ENCODE measurements around the gene STRA8.
A peak's percentile ranks its signal among the peaks of the same experiment; 100 is the strongest.

STRA8 gene

GRCh38 chr7:135201350-135201749, 32.3 kb upstream of the STRA8 start:
- DNase-seq (ENCODE audit: low read depth), result no peak
- TF ChIP-seq CTCF (IDR thresholded peaks at IDR 0.05; ENCODE audit: low read depth, low read length, missing control alignments), result no peak
- H3K4me3 ChIP-seq (ENCODE audit: low read depth, low read length), result no peak overlapping the region

- no peak overlapping the region for H3K4me3 ChIP-seq (ENCODE audit: low read depth, low read length)
- no peak for DNase-seq (ENCODE audit: low read depth)
- TF ChIP-seq CTCF (IDR thresholded peaks at IDR 0.05; ENCODE audit: low read depth, low read length, missing control alignments), result no peak
Observed at GRCh38 chr7:135204341-135204749, 29.3 kb upstream of the STRA8 start.

- no peak for DNase-seq (ENCODE audit: low read depth)
- no peak overlapping the region for H3K4me3 ChIP-seq (ENCODE audit: low read depth, low read length)
- TF ChIP-seq CTCF (IDR thresholded peaks at IDR 0.05; ENCODE audit: low read depth, low read length, missing control alignments), result no peak
Observed at GRCh38 chr7:135204876-135205275, 28.8 kb upstream of the STRA8 start.

GRCh38 chr7:135205850-135206249, 27.8 kb upstream of the STRA8 start:
- no peak for TF ChIP-seq CTCF (IDR thresholded peaks at IDR 0.05; ENCODE audit: low read depth, low read length, missing control alignments)
- no peak for DNase-seq (ENCODE audit: low read depth)
- no peak overlapping the region for H3K4me3 ChIP-seq (ENCODE audit: low read depth, low read length)

GRCh38 chr7:135206941-135207391, 26.7 kb upstream of the STRA8 start:
- DNase-seq (ENCODE audit: low read depth), result peak; percentile 60
- H3K4me3 ChIP-seq (ENCODE audit: low read depth, low read length), result peak overlapping the region; percentile 5; the same call in 1 of the 2 replicates
- TF ChIP-seq CTCF (IDR thresholded peaks at IDR 0.05; ENCODE audit: low read depth, low read length, missing control alignments), result no peak

- H3K4me3 ChIP-seq (ENCODE audit: low read depth, low read length), result peak overlapping the region; percentile 5
- no peak for DNase-seq (ENCODE audit: low read depth)
- no peak for TF ChIP-seq CTCF (IDR thresholded peaks at IDR 0.05; ENCODE audit: low read depth, low read length, missing control alignments)
Observed at GRCh38 chr7:135207406-135208101, 26.1 kb upstream of the STRA8 start.
